ENCODE measurements around the gene DYSF.
"Not testable (repeated sequence)": the region's sequence is repeated elsewhere in the genome, so short reads cannot be mapped to it uniquely, and the experiment has no call there.

The DYSF gene

DNA sequence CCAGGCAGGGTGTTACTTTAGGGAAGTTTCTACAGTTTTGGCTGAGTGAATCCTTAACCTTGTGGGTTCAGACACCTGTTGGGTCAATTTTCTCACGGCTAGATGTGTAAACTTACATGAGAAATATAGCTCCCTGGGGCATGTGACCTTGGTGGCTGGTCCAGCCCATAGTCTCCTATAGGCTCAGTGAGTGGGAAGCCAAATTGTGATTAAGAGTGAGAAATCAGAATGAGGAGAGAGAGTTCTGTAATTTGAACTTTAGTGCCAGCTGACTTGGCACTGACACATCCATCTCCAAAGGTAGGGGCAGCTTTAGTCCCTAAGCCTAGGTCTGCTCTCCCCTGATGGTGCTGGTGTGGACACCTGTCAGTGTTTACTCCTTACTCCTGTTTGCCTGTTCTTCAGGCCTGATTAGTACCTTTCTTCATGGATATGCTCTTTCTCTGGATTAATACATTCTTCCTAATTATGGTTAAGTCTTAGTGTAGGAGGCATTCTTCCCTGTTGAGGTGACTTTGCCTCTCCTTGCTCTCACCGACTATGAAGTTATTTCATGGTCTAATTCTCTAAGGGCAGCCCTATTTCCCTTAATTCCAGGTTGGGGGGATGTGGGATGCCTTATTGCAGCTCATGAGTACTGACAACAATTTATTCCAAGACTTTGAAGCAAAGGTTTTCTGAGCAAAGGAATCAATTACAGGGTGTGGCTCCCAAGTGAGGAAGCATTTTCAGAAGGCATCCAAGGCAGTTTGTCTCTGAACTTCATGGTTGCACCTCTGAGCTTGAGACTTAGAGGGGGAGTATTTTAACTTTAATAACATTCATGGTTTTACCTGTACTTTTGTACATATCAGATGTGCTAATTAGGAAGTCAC lies 177.3 kb downstream of the DYSF start:
- TF ChIP-seq GATA1 (IDR thresholded peaks at IDR 0.05; ENCODE audit: low read depth, low read length) (no peak), POLR2A (IDR thresholded peaks at IDR 0.05; ENCODE audit: low read length) (no peak)
- no peak for DNase-seq

DNA sequence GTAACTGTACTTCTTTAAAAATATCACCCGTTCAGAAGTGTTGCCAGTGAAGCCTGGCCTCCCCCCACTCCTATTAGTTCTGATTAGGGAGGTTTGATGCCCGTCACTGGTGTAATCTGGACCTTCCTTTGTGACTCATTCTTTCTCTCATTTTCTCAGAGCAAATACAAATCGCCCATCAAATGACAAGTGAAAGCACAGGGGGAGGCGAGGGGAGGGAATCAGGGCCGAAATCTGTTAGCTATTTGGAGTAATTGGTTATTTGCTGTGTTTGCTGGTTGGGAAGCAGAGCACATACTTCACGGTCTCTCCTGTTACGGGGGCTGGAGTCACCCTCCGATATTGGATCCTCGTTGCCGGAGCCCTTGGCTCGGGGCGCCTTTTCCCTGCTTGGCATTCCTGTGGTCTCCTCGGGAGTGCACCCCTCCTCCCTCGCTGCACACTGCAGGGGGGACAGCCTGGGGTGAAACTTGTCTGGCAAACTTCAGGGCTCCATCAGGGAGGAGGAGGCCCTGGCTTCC lies 178.1 kb downstream of the DYSF start:
- DNase-seq, result no peak
- TF ChIP-seq POLR2A (IDR thresholded peaks at IDR 0.05; ENCODE audit: low read length), result no peak

DNA sequence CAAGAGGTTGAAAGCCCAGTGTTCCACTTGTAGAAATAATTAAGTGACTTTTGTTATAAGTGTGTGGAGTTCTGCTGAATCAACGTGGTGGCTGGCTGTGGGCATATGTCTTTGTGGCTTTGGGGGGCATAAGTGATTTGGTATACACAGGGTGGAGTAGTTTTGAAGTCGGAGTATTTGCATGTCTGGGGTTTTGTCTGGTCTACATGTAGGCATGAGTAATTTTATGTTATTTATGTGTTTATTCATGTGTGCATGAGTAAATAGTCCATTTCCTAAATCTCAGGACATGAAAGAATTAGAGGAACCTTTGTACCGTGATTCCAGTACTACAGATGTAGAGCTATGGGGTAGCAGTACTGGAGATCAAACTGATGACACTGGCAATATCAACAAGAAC lies 179.7 kb downstream of the DYSF start:
- no peak for DNase-seq
- TF ChIP-seq POLR2A (IDR thresholded peaks at IDR 0.05; ENCODE audit: low read length) (no peak), GATA1 (IDR thresholded peaks at IDR 0.05; ENCODE audit: low read depth, low read length) (no peak)

DNA sequence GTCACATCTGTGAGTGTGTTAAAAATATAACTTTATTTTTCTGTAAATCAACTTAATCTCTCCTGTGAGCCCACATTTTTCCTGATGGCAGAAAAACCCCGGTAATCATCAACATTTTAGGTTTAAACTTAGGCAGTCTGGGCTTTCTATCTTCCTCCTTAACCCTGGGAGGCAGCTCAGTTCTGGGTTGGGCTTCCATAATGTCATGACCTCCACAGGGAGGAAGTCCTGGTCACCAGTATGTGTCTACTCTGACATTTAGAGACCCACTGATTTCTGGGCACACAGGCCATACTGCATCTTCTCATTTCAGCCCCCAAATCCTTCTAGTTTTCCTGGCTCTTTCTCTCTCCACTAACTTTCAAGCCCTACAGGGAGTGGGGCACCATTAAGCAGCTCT lies 181.2 kb downstream of the DYSF start:
- no peak for DNase-seq
- TF ChIP-seq GATA1 (IDR thresholded peaks at IDR 0.05; ENCODE audit: low read depth, low read length) (no peak), POLR2A (IDR thresholded peaks at IDR 0.05; ENCODE audit: low read length) (no peak)

DNA sequence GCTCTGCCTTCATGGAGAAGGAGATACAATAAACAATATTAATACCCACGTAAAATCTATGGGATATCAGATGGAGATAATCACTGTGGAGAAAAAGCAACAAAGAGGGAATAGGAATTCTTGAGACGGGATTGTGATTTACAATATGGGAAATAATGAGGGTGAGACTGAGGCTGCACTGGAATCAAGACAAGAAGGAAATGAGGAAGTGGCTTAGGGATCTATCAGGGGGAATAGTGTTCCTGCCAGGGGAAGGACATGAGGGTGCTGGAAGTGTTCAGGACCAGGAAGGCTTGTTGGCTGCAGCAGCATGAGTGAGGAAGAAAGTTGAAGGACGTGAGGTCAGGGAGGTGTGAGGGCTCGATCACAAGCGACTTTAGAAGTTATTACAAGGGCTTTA lies 182.4 kb downstream of the DYSF start:
- TF ChIP-seq POLR2A (IDR thresholded peaks at IDR 0.05; ENCODE audit: low read length) (no peak), GATA1 (IDR thresholded peaks at IDR 0.05; ENCODE audit: low read depth, low read length) (no peak)
- no peak for DNase-seq

DNA sequence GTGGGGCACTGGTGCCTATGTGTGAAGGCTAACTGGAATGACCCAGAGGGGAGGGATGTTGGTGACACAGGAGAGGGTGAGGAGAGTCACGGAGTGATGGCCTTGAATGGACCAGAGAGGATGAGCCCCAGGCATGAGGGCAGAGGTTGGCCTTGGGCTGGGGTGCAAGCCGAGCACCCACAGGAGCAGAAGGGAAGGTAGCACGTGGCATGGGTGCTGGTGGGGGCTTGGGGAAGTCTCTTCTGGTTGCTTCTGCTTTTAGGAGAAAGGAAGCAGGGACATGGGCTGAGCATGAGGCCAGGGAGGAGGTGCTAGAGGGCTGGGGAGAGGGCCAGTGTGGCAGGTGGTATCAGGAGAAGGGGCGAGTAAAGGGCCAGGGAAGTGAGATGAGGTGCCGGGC lies 183.8 kb downstream of the DYSF start:
- DNase-seq, result no peak
- TF ChIP-seq GATA1 (IDR thresholded peaks at IDR 0.05; ENCODE audit: low read depth, low read length) (no peak), POLR2A (IDR thresholded peaks at IDR 0.05; ENCODE audit: low read length) (no peak)

DNA sequence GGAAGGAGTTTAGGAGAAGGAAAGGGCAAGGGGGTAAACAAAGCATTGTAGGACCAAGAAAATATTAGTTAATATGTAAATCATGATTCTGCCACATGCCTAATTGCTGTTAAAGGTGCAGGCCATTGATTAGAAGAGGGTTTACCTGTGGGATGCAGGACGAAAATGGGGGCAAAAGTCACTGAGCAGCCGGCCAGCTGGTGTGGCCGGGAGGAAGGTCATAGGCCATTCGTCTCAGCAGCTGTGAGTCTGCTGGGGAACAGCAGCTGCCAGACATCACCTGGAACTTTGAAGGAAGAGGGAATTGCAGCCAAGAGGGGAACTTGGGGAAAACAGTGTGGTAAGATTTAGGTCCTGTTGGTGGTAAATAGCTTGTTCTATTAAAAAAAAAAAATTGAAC lies 184.4 kb downstream of the DYSF start:
- TF ChIP-seq GATA1 (IDR thresholded peaks at IDR 0.05; ENCODE audit: low read depth, low read length) (no peak), POLR2A (IDR thresholded peaks at IDR 0.05; ENCODE audit: low read length) (no peak)
- DNase-seq, result no peak

DNA sequence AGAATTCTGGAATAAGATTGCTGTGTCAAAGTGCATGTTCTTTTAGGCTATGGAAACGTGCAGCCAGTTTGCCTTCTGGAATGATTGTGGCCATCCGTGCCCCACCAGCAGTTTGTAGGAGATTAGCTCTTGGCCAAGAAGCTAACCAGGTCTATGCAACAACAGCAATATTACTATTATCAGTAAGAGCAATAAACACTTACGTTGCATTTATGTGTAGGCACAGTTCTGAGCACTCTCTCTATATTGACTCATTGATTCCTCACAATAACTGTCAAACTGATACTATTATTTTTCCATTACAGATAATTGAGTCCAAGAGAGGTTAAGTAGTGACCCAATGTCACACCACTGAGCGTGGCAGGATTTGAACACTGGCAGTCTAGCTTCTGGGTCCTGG lies 186.4 kb downstream of the DYSF start:
- TF ChIP-seq GATA1 (IDR thresholded peaks at IDR 0.05; ENCODE audit: low read depth, low read length) (no peak), POLR2A (IDR thresholded peaks at IDR 0.05; ENCODE audit: low read length) (no peak)
- DNase-seq, result no peak

DNA sequence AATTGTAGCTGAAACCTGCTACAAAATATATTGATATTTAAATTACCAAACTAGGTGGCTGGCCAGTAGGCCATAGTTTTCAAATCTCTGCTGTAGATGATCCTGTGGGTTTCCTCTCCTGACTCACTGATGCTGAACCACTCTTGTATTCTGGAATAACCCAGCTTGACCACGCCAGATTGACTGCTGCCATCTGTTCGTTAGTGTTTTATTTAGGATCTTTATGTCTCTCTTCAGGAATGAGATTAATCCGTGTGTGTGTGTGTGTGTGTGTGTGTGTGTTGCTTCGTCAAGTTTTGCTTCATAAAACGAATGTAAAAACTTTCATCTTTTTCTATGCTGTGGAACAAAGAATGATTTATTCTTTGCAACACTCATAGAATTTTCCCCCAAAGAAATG lies 187.1 kb downstream of the DYSF start:
- DNase-seq, result no peak
- TF ChIP-seq GATA1 (IDR thresholded peaks at IDR 0.05; ENCODE audit: low read depth, low read length) (no peak), POLR2A (IDR thresholded peaks at IDR 0.05; ENCODE audit: low read length) (no peak)

DNA sequence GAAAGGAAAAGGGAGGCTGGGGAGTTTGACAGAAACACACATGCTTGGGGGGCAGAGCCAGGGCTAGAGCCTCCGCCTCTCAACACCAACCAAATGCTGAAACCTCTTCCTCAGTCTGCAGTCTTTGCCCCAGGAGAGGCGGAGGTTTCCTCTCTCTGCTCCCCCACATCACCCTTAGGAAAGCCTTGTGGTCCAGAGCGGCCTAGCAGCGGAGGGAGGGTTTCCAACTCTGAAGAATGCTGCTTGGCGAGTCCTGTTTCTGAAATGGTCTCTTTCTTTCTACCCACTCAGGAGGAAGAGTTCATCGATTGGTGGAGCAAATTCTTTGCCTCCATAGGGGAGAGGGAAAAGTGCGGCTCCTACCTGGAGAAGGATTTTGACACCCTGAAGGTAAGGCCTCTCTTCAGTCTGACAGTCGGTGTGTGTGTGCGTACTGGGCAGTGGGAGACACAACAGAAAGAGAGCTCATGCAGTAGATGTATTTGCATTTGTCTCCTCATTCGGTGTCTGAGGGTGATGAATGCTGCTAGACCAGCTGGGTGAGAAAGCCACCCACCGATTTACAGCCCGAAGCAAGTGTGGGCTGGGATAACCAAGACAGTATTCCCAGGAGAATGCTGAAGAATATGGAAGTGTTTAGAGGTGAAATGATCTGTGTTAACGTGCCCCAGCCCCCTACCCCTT lies 190.5 kb downstream of the DYSF start:
- TF ChIP-seq GATA1 (IDR thresholded peaks at IDR 0.05; ENCODE audit: low read depth, low read length) (no peak), POLR2A (IDR thresholded peaks at IDR 0.05; ENCODE audit: low read length) (no peak)
- DNase-seq, result no peak

DNA sequence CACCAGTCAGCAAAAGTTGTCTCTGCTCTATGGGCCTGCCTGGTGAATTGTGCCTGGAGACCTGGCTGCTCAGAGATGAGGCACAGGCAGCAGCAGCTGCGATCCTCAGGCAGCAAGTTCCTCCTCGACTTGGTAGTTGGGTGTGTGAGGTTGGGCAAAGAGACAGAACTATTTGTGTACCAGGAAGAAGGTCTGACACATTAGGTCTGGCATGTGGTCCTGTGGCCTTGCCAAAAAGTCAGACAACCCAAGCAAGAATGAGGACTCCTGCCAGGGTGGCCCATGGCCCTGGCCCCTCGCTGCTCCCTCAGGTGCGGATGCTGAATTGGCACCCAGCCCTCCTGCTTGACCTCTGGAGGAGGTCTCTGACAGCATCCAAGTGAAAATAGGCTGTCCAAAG lies 192.7 kb downstream of the DYSF start:
- DNase-seq, result no peak
- no peak for TF ChIP-seq GATA1 (IDR thresholded peaks at IDR 0.05; ENCODE audit: low read depth, low read length)
- no peak for TF ChIP-seq POLR2A (IDR thresholded peaks at IDR 0.05; ENCODE audit: low read length)

DNA sequence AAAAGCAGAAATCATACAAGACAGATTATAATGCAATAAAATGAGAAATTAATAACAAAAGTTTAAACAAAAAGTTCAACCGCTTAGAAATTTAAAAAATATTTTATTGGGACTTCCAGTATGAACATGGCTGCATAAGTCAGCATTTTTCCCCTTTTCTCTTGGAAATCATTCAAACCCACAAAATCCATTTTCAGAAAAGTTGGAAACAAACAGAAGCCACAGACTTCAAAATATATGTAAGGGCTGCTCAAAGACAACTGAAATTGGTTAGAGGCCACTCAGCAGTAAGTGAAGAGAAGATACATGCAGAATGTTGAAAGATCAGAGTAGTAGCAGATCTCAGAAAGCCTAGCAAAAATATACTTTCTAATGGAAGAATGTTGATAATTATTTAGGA lies 194.0 kb downstream of the DYSF start:
- no peak for TF ChIP-seq GATA1 (IDR thresholded peaks at IDR 0.05; ENCODE audit: low read depth, low read length)
- no peak for TF ChIP-seq POLR2A (IDR thresholded peaks at IDR 0.05; ENCODE audit: low read length)
- DNase-seq, result no peak

DNA sequence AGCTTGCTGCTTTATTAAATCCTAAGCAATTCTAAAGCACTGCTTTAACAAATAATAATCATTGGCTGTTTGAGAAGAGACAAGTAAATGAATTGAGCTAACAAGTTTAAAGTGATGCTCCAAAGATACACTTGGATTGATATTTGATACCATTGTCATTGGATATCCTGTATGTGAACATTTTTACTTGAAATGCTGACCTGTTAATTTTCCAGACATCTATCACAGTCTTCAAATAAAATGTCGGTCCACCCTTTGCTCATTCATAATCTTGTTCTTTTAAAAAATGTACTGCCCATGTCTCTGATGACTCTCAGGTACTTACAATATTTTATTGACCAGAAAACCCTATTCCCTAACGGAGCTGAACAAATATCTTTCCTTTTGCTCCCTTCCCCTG lies 202.1 kb downstream of the DYSF start:
- no peak for DNase-seq
- TF ChIP-seq GATA1 (IDR thresholded peaks at IDR 0.05; ENCODE audit: low read depth, low read length) (no peak), POLR2A (IDR thresholded peaks at IDR 0.05; ENCODE audit: low read length) (no peak)

DNA sequence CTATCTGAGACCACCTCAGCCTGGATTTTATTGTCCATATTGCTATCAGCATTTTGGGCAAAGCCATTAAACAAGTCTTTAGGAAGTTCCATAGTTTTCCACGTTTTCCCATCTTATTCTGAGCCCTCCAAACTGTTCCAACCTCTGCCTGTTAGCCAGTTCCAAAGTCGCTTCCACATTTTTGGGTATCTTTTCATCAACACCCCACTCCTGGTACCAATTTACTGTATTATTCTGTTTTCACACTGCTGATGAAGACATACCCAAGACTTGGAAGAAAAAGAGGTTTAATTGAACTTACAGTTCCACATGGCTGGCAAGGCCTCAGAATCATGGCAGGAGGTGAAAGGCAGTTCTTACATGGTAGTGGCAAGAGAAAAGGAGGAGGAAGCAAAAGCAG lies 204.9 kb downstream of the DYSF start:
- DNase-seq, result not testable (repeated sequence)

DNA sequence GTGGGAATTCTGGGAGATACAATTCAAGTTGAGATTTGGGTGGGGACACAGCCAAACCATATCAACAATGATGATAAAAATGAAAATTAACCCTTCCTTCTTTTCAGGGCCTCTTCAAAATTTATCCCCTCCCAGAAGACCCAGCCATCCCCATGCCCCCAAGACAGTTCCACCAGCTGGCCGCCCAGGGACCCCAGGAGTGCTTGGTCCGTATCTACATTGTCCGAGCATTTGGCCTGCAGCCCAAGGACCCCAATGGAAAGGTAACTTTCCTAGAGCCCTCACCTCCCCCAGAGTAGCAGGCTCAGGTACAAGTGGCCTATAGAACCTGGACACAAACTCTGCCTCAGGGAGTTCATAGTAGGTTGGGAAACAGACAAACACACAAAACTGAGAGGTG lies 205.4 kb downstream of the DYSF start:
- no peak for DNase-seq
- no peak for TF ChIP-seq GATA1 (IDR thresholded peaks at IDR 0.05; ENCODE audit: low read depth, low read length)
- TF ChIP-seq POLR2A (IDR thresholded peaks at IDR 0.05; ENCODE audit: low read length), result no peak
